AG09309 (cell line): ENCODE measurements around the gene CTSW.

ENCODE experiments used
- DNase-seq: peaks from one replicate; pipeline ENCODE4 v3.0.0-alpha.2; 2010; ENCODE audit warnings: low read depth
- H3K4me3 ChIP-seq: 2 replicates; pipeline ENCODE4 v1.5.1; 2011; ENCODE audit warnings: mild to moderate bottlenecking, low read depth, low read length, moderate library complexity; ENCODE audit not compliant: control insufficient read depth
- CTCF ChIP-seq: IDR thresholded peaks from 2 replicates; pipeline ENCODE4 v1.5.1; 2011; ENCODE audit warnings: mild to moderate bottlenecking, low read depth, low read length, inconsistent platforms; ENCODE audit not compliant: insufficient read depth, control insufficient read depth; ENCODE audit errors: missing control alignments

The CTSW gene

DNA sequence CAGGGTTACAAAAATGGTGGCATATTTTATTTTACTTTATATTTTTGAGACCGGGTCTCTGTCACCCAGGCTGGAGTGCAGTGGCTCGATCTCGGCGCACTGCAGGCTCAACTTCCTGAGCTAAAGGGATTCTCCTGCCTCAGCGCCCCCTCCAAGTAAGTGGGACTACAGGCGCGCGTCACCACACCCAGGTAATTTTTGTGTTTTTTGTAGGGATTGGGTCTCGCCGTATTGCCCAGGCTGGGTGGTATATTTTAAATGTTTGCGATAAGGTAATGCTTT, 21.2 kb downstream of the CTSW start:
- no peak for TF ChIP-seq CTCF
- DNase-seq, result no peak
- no peak overlapping the region; the same call in 1 of the 2 replicates for H3K4me3 ChIP-seq

- DNase-seq, result no peak
- H3K4me3 ChIP-seq, result no peak overlapping the region
These were observed 23.4 kb downstream of the CTSW start for GRCh38 chr11:65903068-65903481.

GRCh38 chr11:65903715-65904114, 24.1 kb downstream of the CTSW start:
- no peak overlapping the region for H3K4me3 ChIP-seq
- DNase-seq, result no peak
- no peak for TF ChIP-seq CTCF

More at GRCh38 chr11:65903068-65903481, 23.4 kb downstream of the CTSW start:
- TF ChIP-seq CTCF, result no peak

- DNase-seq, result no peak
- no peak overlapping the region for H3K4me3 ChIP-seq
- no peak for TF ChIP-seq CTCF
These were observed 27.0 kb downstream of the CTSW start for GRCh38 chr11:65906602-65907001.

DNA sequence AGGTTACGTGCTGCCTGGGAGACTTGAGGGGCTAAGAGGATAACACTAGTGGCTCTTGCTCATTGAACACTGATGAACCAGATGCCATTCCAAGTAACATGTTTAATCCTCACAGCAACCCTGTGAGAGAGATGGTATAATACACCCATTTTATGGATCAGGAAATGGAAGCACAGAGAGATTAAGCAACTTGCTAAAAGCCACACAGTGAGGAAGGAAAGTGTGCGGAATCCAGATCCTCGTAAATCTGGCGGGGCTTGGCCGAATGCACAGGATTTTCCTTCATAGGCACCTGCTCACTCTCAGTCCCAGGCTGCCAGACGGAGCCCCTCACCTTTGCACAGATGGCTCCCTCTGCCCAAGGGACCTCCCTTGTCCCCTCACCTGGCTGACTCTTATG, 28.2 kb downstream of the CTSW start:
- no peak for DNase-seq
- no peak for TF ChIP-seq CTCF
- H3K4me3 ChIP-seq, result no peak overlapping the region

GRCh38 chr11:65911682-65912568, 32.3 kb downstream of the CTSW start:
- TF ChIP-seq CTCF, result peak; percentile 45
- no peak overlapping the region; the same call in 1 of the 2 replicates for H3K4me3 ChIP-seq
- DNase-seq, result no peak
